ENCODE data around the gene PHLDB1. TPM values are rescaled to one million over a fixed set of nuclear protein-coding genes. Genes with fewer than 3 reads are reported as not detected.

The PHLDB1 gene
- total RNA-seq, 4 donors from 2014 or later: 53.5 to 517 (median 287) TPM

GRCh38 chr11:118657238-118657637 lies 49.8 kb downstream of the PHLDB1 start:
- peaks cover 0 to 4% of the 10 kb centered on the region in 2 donors for H3K4me1 ChIP-seq
- no peaks in the 10 kb centered on the region for H3K9me3 ChIP-seq
- no peaks in the 10 kb centered on the region for H3K36me3 ChIP-seq
- intact Hi-C loops (cut with DNase I; ENCODE audit: low total_unique reads): no loop called here
- no peak overlapping the region for H3K27ac ChIP-seq
- H3K4me3 ChIP-seq: no peak overlapping the region
- TF ChIP-seq POLR2A (IDR thresholded peaks at IDR 0.05): no peak
- TF ChIP-seq CTCF (IDR thresholded peaks at IDR 0.05): no peak
- DNase-seq: no peak
- no peaks in the 10 kb centered on the region for H3K27me3 ChIP-seq

- Histone ChIP-seq H3K27ac (peak overlapping the region in 1 of 2 donors; percentile 60), H3K4me1 (peaks cover 0 to 4% of the 10 kb centered on the region in 2 donors), H3K27me3 (no peaks in the 10 kb centered on the region), H3K36me3 (no peaks in the 10 kb centered on the region), H3K4me3 (no peak overlapping the region), H3K9me3 (no peaks in the 10 kb centered on the region)
- intact Hi-C loops (cut with DNase I; ENCODE audit: low total_unique reads): no loop called here
- no peak for DNase-seq
- no peak for TF ChIP-seq POLR2A (IDR thresholded peaks at IDR 0.05)
- TF ChIP-seq CTCF (IDR thresholded peaks at IDR 0.05): no peak
Measured at GRCh38 chr11:118657709-118658428, 50.5 kb downstream of the PHLDB1 start.

GRCh38 chr11:118658429-118659313 lies 51.3 kb downstream of the PHLDB1 start:
- Histone ChIP-seq H3K27ac (peak overlapping the region; percentile 60 to 68), H3K27me3 (no peaks in the 10 kb centered on the region), H3K9me3 (no peaks in the 10 kb centered on the region), H3K4me3 (no peak overlapping the region), H3K4me1 (peaks cover 0 to 4% of the 10 kb centered on the region in 2 donors), H3K36me3 (no peaks in the 10 kb centered on the region)
- no peak for TF ChIP-seq POLR2A (IDR thresholded peaks at IDR 0.05)
- no peak for TF ChIP-seq CTCF (IDR thresholded peaks at IDR 0.05)
- intact Hi-C loops (cut with DNase I; ENCODE audit: low total_unique reads): no loop called here
- DNase-seq: peak in 1 of 2 donors; percentile 41

GRCh38 chr11:118659314-118659952 lies 52.0 kb downstream of the PHLDB1 start:
- intact Hi-C loops (cut with DNase I; ENCODE audit: low total_unique reads): no loop called here
- Histone ChIP-seq H3K9me3 (no peaks in the 10 kb centered on the region), H3K27me3 (no peaks in the 10 kb centered on the region), H3K4me1 (peaks cover 0 to 4% of the 10 kb centered on the region in 2 donors), H3K27ac (peak overlapping the region; percentile 60 to 68), H3K4me3 (no peak overlapping the region), H3K36me3 (no peaks in the 10 kb centered on the region)
- peak; percentile 96 to 97 (median 97) for TF ChIP-seq CTCF (IDR thresholded peaks at IDR 0.05)
- peak in 1 of 2 donors; percentile 20 for TF ChIP-seq POLR2A (IDR thresholded peaks at IDR 0.05)
- peak; percentile 92 to 95 for DNase-seq
